Erythroblast (primary cell): Measurements from ENCODE around the gene ANKRD13B.

Source experiments
- DNase-seq, 2 experiments: peaks; one replicate each; lab custom pipeline; 2025; lab: John Stamatoyannopoulos, UW
- GATA1 ChIP-seq: IDR thresholded peaks from 2 replicates; pipeline ENCODE4 v1.6.1; 2011; ENCODE audit warnings: low read depth, mild to moderate bottlenecking, control low read depth, low read length, moderate library complexity
- POLR2A ChIP-seq: IDR thresholded peaks from 2 replicates; pipeline ENCODE4 v1.6.1; 2011; ENCODE audit warnings: mild to moderate bottlenecking, low read length

Gene ANKRD13B

DNA sequence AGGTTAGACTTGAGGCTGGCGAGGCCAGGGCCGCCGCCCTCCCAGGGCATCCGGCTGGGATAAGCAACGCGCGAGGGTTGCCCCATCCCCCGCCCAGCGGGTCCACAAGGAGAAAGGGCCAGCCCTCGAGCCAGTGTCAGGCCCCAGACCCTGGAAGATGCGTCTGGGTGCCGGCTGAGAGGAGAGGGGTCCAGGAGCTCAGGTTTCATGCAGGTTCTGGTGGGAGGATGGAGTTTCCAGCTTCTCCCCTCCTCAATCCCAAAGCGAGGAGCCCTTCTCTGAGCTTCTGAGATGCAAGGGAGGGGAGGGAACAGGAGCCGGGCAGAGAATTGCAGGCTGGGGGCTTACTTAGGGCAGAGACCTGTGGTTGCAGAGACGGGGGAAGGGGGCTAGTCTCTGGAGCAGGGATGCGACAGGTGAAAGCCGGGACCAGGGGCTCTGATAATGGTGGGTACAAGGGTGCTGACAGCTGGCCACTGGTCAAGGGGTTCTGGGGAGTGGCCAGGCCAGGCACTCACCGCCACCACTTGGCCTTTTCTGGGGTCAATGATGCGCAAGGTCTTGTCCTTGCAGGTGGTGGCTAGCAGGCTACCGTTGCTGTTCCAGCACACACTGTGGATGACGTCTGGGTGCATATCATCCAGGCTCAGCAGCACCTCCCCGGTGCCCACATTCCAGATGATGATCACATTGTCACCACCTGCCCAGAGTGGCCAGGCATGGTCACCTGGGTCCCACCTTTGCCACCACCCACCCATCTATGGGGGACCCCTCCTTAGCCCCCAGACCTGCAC is 25.5 kb downstream of the ANKRD13B start:
- TF ChIP-seq POLR2A: no peak
- DNase-seq: no peak

GRCh38 chr17:29619251-29619650 is 26.3 kb downstream of the ANKRD13B start:
- DNase-seq: no peak
- TF ChIP-seq POLR2A: no peak

GRCh38 chr17:29620271-29620670 is 27.3 kb downstream of the ANKRD13B start:
- no peak for DNase-seq
- TF ChIP-seq GATA1 (no peak), POLR2A (no peak)

GRCh38 chr17:29620779-29621500 is 28.0 kb downstream of the ANKRD13B start:
- no peak for TF ChIP-seq GATA1
- TF ChIP-seq POLR2A: no peak
- DNase-seq: no peak

GRCh38 chr17:29621751-29622194 is 28.8 kb downstream of the ANKRD13B start:
- TF ChIP-seq POLR2A (no peak), GATA1 (no peak)
- DNase-seq: no peak

GRCh38 chr17:29622337-29623282 is 29.7 kb downstream of the ANKRD13B start, which contains the start of gene CORO6:
CORO6 (minus strand) TSS chr17:29622912; CDS start chr17:29621421, 1,491 bp downstream.
- no peak for TF ChIP-seq POLR2A
- TF ChIP-seq GATA1: no peak
- DNase-seq: peak; percentile 63 to 72

- DNase-seq: no peak
- TF ChIP-seq POLR2A: no peak
Observed at GRCh38 chr17:29623283-29623647, 30.3 kb downstream of the ANKRD13B start.

DNA sequence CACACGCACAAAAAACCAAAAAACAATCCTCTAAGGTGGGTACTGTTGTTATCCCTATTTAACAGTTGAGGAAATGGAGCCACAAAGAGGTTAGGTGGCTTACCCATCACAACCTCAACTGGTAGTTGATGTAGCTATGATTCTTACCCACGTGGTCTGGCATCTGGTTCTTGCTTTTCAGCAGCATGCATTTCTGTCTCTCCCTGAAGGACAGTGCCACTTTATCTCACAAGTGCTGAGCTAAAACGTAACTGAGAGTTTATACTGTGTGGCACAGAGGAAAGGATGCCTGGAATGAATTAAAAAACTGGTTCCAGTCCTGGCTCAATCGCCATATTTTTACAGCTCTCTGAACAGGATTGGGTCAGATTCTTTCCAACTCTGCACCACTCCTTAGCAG is 31.7 kb downstream of the ANKRD13B start:
- TF ChIP-seq POLR2A (no peak), GATA1 (no peak)
- no peak for DNase-seq

DNA sequence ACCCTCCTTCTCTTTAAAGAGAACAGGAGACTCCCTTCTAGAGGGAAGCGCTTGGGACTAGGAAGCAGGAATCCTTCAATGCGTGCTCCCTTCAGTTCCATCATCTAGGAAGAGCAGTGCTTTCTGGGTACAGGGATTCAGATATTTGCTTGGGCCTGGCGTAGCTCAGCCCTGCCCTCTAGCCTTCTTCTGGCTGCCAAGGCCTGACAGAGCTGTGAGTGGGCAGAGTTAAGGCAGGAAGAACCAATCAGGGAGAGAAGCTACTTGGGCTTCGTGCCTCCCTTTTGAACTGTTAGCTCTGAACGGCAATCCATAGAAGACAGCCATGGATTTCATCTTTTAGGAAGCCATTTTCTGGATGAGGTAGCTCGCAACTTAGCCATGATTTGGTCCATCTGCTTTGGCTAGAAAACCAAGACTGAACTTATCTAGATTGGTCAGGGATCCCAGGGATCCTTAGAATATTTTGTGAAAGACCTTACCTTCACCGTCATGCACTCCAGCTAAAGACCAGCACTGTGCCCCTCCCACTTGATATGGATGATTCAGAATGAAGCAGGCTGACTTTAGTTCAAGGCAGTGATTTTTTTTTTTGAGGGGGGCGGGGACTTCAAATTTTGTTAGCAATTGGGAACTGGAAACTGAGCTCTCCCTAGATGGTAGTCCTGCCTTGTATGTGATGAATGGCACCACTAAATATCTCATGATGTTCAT is 32.3 kb downstream of the ANKRD13B start:
- TF ChIP-seq POLR2A (no peak), GATA1 (no peak)
- DNase-seq: no peak

DNA sequence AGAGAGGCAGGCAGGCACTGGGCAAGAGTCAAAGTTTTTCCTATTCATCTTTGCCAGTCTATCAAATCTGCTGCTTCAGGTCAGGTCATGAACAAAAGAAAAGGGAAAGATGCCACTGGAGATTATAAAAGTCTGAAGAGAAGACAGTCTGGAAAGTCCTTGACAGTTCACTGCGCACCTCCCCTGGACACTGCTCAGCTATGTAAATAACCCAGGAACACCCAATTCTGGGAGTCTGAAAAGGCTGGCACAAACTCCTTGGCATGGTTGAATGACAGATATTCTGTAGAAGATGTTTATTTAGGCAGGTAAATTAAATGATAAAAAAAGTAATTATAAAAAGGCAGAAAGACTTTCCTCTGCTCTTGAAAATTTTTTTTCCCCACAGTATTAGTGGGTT is 35.0 kb downstream of the ANKRD13B start:
- no peak for TF ChIP-seq GATA1
- TF ChIP-seq POLR2A: no peak
- no peak for DNase-seq

DNA sequence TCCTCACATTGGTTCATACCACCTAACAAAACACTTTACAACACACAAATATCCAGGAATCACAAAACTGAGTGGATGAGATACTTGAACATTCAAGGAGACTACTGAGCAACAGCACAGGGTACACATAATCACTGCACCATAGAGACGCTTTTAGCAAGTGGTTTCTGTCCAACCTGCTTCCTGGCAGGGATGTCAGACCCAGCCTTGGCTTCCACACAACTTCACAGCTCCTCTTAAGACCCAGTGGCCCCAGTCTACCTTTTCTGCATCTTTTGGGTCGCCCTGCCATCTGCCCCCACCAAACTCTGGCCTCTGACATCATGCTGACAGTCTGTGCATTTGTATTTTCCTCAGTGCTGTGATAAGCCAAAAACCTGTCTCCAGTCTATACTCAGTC is 35.7 kb downstream of the ANKRD13B start:
- no peak for DNase-seq
- TF ChIP-seq POLR2A: no peak
- TF ChIP-seq GATA1: no peak

DNA sequence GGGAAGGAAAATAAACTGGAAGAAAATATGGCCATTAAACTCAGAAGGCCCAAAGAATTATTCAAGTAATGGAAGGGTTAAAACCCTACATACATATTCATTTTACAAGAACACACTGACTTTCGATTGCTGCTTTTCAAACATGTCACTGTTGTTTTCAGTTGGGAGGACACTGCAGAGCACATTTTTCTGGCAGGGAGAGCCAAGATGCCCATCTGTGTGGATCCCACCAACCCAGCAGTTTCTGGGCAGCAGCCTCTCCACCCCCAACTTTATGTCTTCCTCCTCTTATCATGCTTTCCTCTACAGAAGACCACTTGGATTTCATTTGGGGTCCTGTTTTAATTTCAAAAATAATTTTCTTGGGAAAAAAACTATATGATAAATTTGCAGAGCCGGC is 36.9 kb downstream of the ANKRD13B start:
- DNase-seq: no peak
- TF ChIP-seq POLR2A (no peak), GATA1 (no peak)

GRCh38 chr17:29630630-29631193 is 37.8 kb downstream of the ANKRD13B start:
- TF ChIP-seq GATA1: no peak
- TF ChIP-seq POLR2A: no peak
- DNase-seq: no peak
